Upper lobe of left lung (tissue), 4 donors: ENCODE measurements around the gene ASGR1.

ENCODE experiments used
- CTCF ChIP-seq, 6 experiments: fragments of 450-650 bp in 4 of 6; fragments of 200-600 bp in 2 of 6; sonication (generic) in 2 of 6; IDR thresholded peaks; one replicate each; pipeline ENCODE4 v1.5.1; 2016 to 2019; ENCODE audit warnings: antibody characterized with exemption in 6 of 6
- POLR2AphosphoS5 ChIP-seq, 2 donors: sonication (generic); formaldehyde crosslinking; IDR thresholded peaks; one replicate each; pipeline ENCODE4 v1.5.1; 2017; ENCODE audit warnings: antibody characterized with exemption in 2 of 2

DNA sequence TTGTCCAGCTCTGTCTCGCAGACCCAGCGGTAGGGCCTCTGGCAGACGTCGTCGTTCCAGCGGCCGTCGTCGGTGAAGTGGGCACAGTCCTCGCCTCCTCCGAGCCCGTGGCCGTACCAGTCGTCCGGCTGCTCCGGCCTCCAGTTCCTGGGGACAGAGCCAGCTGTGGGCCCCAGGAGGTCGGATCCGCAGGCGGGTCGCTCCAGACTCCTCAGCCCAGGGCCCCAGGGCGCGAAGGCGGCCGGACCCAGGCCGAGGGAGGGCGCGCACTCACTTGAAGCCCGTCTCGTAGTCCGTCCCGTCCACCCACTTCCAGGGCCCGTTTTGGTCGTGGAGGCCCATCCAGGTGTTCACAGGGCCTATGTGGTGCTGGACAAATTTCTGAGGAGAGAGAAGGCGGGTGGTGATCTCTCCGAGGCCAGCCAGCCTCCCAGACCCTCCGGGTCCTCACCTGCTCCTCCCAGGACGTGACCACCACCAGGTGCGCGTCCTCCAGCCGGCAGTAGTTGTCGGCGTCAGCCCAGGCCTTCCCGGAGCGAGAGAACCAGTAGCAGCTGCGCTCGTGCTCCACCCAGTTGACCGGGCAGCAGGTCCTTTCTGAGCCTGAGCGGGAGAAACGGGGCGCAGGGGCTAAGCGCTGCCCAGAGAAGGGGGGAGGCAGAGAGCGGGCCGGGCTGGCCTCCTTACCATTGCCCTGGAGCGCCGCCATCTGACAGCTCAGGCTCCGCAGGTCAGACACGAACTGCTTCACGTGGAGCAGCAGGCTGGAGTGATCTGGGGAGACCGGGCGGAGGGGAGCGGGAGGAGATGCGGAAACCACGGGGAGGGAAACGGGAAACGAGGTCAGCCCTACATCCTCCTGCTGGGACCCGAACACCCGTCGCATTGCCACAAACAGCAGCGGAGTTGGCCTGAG, 5.2 kb downstream of the ASGR1 start:
- TF ChIP-seq POLR2AphosphoS5 (IDR thresholded peaks at IDR 0.05) (no peak), CTCF (IDR thresholded peaks at IDR 0.05) (peak in 3 of 6 experiments; percentile 23 to 44 (median 36))
